Stomach smooth muscle (tissue), 2 donors: ENCODE data around the gene ZC3H12A.
"Not testable (repeated sequence)": the region's sequence is repeated elsewhere in the genome, so short reads cannot be mapped to it uniquely, and the experiment has no call there.

Experiments used
- H3K27ac ChIP-seq: one replicate; pipeline ENCODE4 v1.7.0; 2013; ENCODE audit warnings: mild to moderate bottlenecking, low read length, inconsistent platforms
- H3K27me3 ChIP-seq, 2 donors: one replicate each; pipeline ENCODE4 v1.7.0; 2013; ENCODE audit warnings: low read length in 2 of 2; ENCODE audit not compliant: insufficient read depth in 2 of 2, control insufficient read depth in 1 of 2
- H3K36me3 ChIP-seq, 2 donors: one replicate each; pipeline ENCODE4 v1.7.0; 2013; ENCODE audit warnings: low read length in 2 of 2; ENCODE audit not compliant: control insufficient read depth in 2 of 2, insufficient read depth in 2 of 2
- H3K4me1 ChIP-seq: one replicate; pipeline ENCODE4 v1.7.0; 2013; ENCODE audit warnings: low read length; ENCODE audit not compliant: control insufficient read depth, insufficient read depth
- H3K4me3 ChIP-seq, 2 donors: one replicate each; pipeline ENCODE4 v1.7.0; 2013; ENCODE audit warnings: low read length in 2 of 2
- H3K9ac ChIP-seq, 2 donors: one replicate each; pipeline ENCODE4 v1.7.0; 2013; ENCODE audit warnings: low read length in 2 of 2, mild to moderate bottlenecking in 1 of 2
- H3K9me3 ChIP-seq, 2 donors: one replicate each; pipeline ENCODE4 v1.7.0; 2013; ENCODE audit warnings: low read length in 2 of 2; ENCODE audit not compliant: control insufficient read depth in 2 of 2
- donor health status: healthy.
- donor health status: Pancreatic carcinoma.

The ZC3H12A gene

DNA sequence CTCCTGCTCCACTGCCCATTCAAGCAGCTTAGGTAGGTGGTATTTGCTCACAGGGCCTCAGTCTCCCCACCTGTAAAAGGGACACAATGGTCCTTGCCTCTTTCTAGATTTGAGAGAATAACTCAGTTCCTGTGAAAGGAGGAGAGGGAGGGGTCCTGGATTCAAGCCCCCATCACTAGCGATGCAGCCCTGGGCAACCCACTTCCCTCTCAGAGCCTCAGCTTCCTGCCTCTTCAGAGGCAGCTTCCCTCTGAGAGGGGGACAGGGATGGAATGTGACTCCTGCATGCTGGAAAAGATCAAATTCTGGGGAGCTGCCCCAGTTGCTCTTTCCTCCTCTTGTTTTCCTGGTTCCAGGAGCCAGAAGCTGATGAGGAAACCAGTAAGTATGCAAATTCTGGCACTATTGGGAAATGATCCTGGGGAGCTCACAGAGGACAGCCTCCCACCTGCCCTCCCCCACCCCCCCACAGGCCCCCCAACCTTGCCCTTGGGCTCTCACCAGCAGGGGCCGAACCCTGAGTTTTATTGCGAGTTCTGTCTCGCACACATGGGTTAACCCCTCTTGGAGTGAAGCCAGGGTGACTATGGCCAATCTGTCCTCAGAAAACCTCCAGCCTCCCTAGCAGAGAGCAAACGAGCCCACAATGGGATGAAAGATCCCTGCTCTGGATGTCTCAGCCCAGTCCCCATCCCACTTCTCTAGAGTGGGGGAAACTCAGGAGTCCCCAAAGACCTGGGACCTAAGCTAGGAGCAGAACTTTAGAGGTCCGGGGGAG, 11.7 kb downstream of the ZC3H12A start:
- Histone ChIP-seq H3K27me3 (no peaks in the 10 kb centered on the region), H3K36me3 (peaks cover 36 to 43% of the 10 kb centered on the region in 2 donors), H3K9me3 (no peaks in the 10 kb centered on the region), H3K4me1 (peaks cover 29% of the 10 kb centered on the region), H3K9ac (peak overlapping the region in 1 of 2 donors; percentile 36), H3K27ac (peak overlapping the region; percentile 37), H3K4me3 (no peak overlapping the region)

- Histone ChIP-seq H3K9me3 (no peaks in the 10 kb centered on the region), H3K4me1 (peaks cover 29% of the 10 kb centered on the region), H3K9ac (no peak overlapping the region), H3K36me3 (peaks cover 27 to 35% of the 10 kb centered on the region in 2 donors), H3K4me3 (no peak overlapping the region), H3K27ac (peak overlapping the region; percentile 37), H3K27me3 (no peaks in the 10 kb centered on the region)
Observed at GRCh38 chr1:37486680-37487618, 12.6 kb downstream of the ZC3H12A start.

- Histone ChIP-seq H3K27ac (peak overlapping the region; percentile 37), H3K9me3 (no peaks in the 10 kb centered on the region), H3K36me3 (peaks cover 22 to 29% of the 10 kb centered on the region in 2 donors)
Observed at GRCh38 chr1:37487619-37487984, 13.2 kb downstream of the ZC3H12A start.

DNA sequence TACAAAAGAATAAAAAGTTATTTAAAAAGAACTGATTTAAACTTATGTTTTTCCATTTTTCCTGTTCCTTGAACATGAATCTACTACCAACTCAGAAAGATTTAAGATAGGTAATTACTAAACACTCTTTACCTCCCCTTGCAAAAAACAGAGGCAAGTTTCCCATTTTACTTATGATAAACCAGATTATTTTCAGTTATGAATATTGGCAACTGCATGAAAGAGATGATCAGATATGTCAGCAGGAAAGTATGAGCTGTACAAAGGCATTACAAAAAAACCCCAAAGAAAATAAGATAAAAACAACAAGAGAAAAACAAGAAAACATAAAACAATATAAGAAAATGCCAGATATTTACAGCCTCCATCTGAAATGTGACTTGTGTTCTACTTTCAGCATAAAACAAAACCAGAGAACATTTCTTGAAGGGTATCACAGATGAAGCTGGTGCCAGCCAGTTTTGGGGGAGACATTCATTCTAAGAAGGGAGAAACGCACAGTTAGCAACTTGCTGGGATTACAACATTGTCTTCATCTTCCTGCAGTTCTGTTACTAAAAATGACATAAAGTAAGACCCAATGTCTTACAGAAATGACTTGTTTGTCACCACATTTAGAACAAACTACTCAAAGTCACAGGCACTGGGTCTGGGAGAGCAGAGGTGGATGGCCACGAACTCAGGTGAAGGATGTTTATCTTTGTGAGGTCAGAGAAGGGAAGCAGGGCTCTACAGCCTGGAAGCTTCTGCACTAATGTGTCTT, 19.1 kb downstream of the ZC3H12A start:
- Histone ChIP-seq H3K4me3 (no peak overlapping the region), H3K4me1 (no peaks in the 10 kb centered on the region), H3K36me3 (peaks cover 23 to 27% of the 10 kb centered on the region in 2 donors), H3K9me3 (no peaks in the 10 kb centered on the region), H3K27ac (no peak overlapping the region), H3K27me3 (no peaks in the 10 kb centered on the region), H3K9ac (no peak overlapping the region)

More at GRCh38 chr1:37487619-37487984, 13.2 kb downstream of the ZC3H12A start:
- Histone ChIP-seq H3K4me3 (no peak overlapping the region), H3K4me1 (peaks cover 29% of the 10 kb centered on the region), H3K9ac (peak overlapping the region in 1 of 2 donors; percentile 21), H3K27me3 (no peaks in the 10 kb centered on the region)

DNA sequence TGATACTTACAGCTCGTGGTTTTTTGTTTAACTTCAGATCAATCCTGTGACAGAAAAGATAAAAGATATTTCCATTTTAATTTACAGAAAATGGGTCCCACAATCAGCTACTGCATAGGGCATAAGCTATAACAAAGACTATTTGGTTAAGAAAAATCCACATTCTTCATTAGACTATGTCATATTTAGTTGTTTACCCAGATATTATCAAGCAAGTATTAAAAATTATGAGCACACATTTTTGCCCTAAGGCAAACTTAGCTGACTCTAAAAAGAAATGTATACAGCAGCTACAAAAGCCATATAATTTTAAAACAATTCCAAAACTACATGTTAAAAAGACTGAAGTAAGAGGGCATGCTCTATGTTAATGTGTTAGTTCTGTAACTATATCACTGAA, 21.5 kb downstream of the ZC3H12A start:
- H3K27me3 ChIP-seq: no peaks in the 10 kb centered on the region
- H3K36me3 ChIP-seq: peaks cover 17 to 19% of the 10 kb centered on the region in 2 donors

DNA sequence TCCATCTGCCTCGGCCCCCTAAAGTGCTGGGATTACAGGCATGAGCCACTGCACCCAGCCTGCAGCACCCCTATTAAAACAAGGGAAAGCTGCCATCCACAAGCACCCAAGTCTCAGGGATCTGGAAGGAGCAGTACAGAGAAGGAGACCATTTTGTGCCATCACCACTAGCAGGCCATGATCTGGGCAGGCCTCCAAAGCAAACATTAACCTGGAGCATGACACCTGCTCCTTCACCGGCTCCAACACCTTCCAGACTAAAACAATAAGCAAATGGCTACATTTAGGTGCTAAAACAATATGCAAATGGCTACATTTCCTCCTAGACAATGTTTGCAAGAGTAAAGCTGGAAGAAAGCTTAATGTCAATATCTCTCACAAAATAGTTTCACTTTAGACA, 23.5 kb downstream of the ZC3H12A start:
- H3K27ac ChIP-seq: no peak overlapping the region
- H3K4me1 ChIP-seq: peaks cover 7% of the 10 kb centered on the region
- no peak overlapping the region for H3K9ac ChIP-seq
- H3K9me3 ChIP-seq: no peaks in the 10 kb centered on the region
- H3K27me3 ChIP-seq: no peaks in the 10 kb centered on the region
- no peak overlapping the region for H3K4me3 ChIP-seq
- H3K36me3 ChIP-seq: peaks cover 21 to 25% of the 10 kb centered on the region in 2 donors

More for the DNA sequence above, 21.5 kb downstream of the ZC3H12A start:
- H3K9ac ChIP-seq: no peak overlapping the region
- H3K9me3 ChIP-seq: no peaks in the 10 kb centered on the region
- peaks cover 7% of the 10 kb centered on the region for H3K4me1 ChIP-seq
- no peak overlapping the region for H3K27ac ChIP-seq
- H3K4me3 ChIP-seq: no peak overlapping the region

GRCh38 chr1:37498872-37499617, 24.7 kb downstream of the ZC3H12A start:
- Histone ChIP-seq H3K4me1 (peaks cover 7% of the 10 kb centered on the region), H3K27me3 (no peaks in the 10 kb centered on the region), H3K36me3 (peaks cover 14 to 23% of the 10 kb centered on the region in 2 donors), H3K9me3 (no peaks in the 10 kb centered on the region), H3K9ac (peak overlapping the region in 1 of 2 donors; percentile 21), H3K27ac (peak overlapping the region; percentile 13), H3K4me3 (no peak overlapping the region)

DNA sequence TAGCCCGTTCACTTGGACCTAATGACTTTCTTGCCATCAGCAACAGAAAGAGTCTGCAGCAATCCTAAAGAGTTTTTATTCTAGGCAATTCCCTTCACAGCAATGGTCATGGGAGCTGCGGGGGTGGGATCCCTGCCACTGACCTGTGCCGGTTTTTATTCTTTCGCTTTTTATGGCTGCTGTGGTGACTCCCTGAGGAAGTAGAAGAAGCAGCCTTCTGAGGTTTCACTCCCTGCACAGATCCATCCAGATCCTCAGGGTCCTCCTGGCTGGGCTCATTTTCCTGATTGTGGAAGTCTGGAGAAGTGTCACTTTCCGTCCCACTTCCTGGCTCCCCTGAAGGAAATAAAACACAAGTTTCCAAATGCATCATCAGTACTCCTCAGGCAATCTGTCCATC, 27.3 kb downstream of the ZC3H12A start:
- Histone ChIP-seq H3K27ac (no peak overlapping the region), H3K27me3 (no peaks in the 10 kb centered on the region), H3K36me3 (peaks cover 14 to 23% of the 10 kb centered on the region in 2 donors), H3K9ac (no peak overlapping the region), H3K9me3 (no peaks in the 10 kb centered on the region), H3K4me1 (peaks cover 7% of the 10 kb centered on the region), H3K4me3 (no peak overlapping the region)

- peaks cover 14 to 25% of the 10 kb centered on the region in 2 donors for H3K36me3 ChIP-seq
- no peak overlapping the region for H3K4me3 ChIP-seq
- no peak overlapping the region for H3K9ac ChIP-seq
- H3K4me1 ChIP-seq: peaks cover 7% of the 10 kb centered on the region
- H3K27me3 ChIP-seq: no peaks in the 10 kb centered on the region
- no peaks in the 10 kb centered on the region for H3K9me3 ChIP-seq
- no peak overlapping the region for H3K27ac ChIP-seq
Observed at GRCh38 chr1:37502104-37502503, 27.7 kb downstream of the ZC3H12A start.

DNA sequence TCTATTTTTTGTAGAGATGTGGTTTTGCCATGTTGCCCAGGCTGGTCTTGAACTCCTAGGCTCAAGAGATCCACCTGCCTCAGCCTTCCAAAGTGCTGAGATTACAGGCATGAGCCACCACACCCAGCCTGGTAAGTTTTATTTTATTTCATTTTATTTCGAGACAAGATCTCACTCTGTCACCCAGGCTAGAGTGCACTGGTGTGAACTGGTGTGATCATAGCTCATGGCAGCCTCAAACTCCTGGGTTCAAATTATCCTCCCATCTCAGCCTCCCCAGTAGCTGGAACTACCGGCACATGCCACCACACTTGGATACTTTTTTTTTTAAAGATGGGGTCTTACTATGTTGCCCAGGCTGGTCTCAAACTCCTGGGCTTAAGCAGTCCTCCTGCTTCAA, 28.4 kb downstream of the ZC3H12A start:
- not testable (repeated sequence) for H3K4me3 ChIP-seq, H3K4me1 ChIP-seq, H3K9ac ChIP-seq, H3K27ac ChIP-seq, H3K27me3 ChIP-seq, H3K9me3 ChIP-seq
- H3K36me3 ChIP-seq: peaks cover 14 to 25% of the 10 kb centered on the region in 2 donors
